Tibial artery (tissue), 4 donors: Measurements from ENCODE around the gene ADPRHL1.

Source experiments
- DNase-seq, 2 donors: peaks; one replicate each; pipeline ENCODE4 v3.0.0-alpha.2; 2019
- H3K27ac ChIP-seq, 2 donors: fragments of 200-600 bp; sonication (generic) in 1 of 2; 1 replicate in 1 of 2; 2 replicates in 1 of 2; pipeline ENCODE4 v1.5.1; 2018 to 2019; ENCODE audit warnings: mild to moderate bottlenecking in 1 of 2
- H3K27me3 ChIP-seq, 2 donors: fragments of 200-600 bp; sonication (generic) in 1 of 2; one replicate each; pipeline versions ENCODE4 v1.5.1 to v1.6.0; 2016 to 2019
- H3K36me3 ChIP-seq, 3 donors: fragments of 200-600 bp; sonication (generic) in 2 of 3; one replicate each; pipeline ENCODE4 v1.5.1; 2016 to 2019; ENCODE audit warnings: mild to moderate bottlenecking in 2 of 3
- H3K4me1 ChIP-seq, 4 donors: fragments of 200-600 bp; sonication (generic) in 2 of 4; 1 replicate in 3 of 4; 2 replicates in 1 of 4; pipeline ENCODE4 v1.5.1; 2016 to 2019
- H3K4me3 ChIP-seq, 2 donors: fragments of 200-600 bp; sonication (generic) in 1 of 2; 1 replicate in 1 of 2; 2 replicates in 1 of 2; pipeline ENCODE4 v1.5.1; 2018 to 2019; ENCODE audit warnings: mild to moderate bottlenecking in 2 of 2
- H3K9me3 ChIP-seq, 3 donors: fragments of 200-600 bp; sonication (generic) in 1 of 3; one replicate each; pipeline ENCODE4 v1.5.1; 2016 to 2019
- intact Hi-C: fragments of 100-400 bp; cut with DNase I; formaldehyde crosslinking; loops from one replicate; pipeline ENCODE4 v1.15.0; 2023; ENCODE audit warnings: low total_unique reads
- TF ChIP-seq, protein P1 (sequence below), 2 experiments: fragments of 200-600 bp in 1 of 2; fragments of 450-650 bp in 1 of 2; IDR thresholded peaks; one replicate each; pipeline ENCODE4 v1.5.1; 2017 to 2019; ENCODE audit warnings: antibody characterized with exemption in 2 of 2, mild to moderate bottlenecking in 1 of 2, moderate library complexity in 1 of 2

Gene ADPRHL1

DNA sequence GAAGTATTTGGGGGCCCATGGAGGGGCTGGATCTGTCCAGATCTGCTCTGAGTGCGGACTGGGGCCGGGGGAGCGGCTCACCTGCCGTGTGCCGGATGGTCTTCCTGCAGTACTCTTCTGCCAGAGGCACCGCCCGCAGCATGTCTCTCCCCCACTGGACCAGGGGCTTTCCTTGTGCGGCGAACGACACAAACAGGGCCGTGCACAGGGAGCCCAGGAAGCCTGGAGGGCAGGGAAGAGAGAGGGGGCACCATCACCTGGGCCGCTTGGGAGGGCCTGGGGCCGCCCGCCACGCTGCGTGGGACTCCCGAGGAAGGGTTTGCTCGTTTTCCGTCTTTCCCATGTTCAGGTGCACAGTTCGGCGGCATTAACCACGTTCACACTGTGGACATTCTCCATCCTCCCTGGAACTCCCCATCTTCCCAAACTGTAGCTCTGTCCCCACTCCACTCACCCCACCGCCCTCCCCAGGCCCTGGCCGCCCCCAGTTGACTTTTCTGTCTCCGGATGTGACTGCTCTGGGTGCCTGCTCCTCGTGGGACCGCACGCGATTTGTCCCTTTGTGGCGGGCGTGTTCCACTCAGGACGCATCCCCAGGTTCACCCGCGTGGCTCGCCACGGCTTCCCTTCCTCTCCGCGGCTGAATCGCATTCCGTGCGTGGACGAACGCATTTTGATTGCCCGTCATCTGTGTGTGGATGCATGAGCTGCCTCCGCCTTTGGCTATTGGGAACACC, 24.2 kb downstream of the ADPRHL1 start:
- Histone ChIP-seq H3K4me1 (no peaks in the 10 kb centered on the region), H3K4me3 (no peak overlapping the region), H3K36me3 (peaks cover 0 to 15% (median 0%) of the 10 kb centered on the region in 3 donors), H3K27me3 (no peaks in the 10 kb centered on the region), H3K27ac (no peak overlapping the region), H3K9me3 (no peaks in the 10 kb centered on the region)
- intact Hi-C loops, result no loop called here
- DNase-seq, result no peak
- TF ChIP-seq, protein P1, sequence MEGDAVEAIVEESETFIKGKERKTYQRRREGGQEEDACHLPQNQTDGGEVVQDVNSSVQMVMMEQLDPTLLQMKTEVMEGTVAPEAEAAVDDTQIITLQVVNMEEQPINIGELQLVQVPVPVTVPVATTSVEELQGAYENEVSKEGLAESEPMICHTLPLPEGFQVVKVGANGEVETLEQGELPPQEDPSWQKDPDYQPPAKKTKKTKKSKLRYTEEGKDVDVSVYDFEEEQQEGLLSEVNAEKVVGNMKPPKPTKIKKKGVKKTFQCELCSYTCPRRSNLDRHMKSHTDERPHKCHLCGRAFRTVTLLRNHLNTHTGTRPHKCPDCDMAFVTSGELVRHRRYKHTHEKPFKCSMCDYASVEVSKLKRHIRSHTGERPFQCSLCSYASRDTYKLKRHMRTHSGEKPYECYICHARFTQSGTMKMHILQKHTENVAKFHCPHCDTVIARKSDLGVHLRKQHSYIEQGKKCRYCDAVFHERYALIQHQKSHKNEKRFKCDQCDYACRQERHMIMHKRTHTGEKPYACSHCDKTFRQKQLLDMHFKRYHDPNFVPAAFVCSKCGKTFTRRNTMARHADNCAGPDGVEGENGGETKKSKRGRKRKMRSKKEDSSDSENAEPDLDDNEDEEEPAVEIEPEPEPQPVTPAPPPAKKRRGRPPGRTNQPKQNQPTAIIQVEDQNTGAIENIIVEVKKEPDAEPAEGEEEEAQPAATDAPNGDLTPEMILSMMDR (IDR thresholded peaks at IDR 0.05), result no peak

DNA sequence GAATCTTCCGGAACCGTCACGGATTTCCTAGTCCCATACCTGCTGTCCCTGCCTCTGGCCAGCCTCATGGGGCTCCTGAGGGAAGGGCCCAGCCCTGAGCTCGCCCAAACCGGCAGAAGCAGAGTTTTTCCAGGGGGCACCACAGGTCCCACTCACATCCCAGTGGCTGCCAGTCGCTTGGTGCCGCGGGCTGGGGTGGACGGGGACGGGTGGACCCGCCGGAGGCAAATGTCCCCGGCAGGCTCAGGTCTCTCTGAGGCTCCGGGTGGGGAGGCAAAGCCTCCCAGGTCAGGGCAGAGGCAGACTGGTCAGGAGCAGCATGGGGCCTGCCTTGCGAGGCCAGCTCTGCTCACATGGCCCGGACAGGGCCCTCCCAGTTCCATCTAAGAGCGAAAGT, 24.8 kb downstream of the ADPRHL1 start:
- Histone ChIP-seq H3K4me3 (no peak overlapping the region), H3K27me3 (no peaks in the 10 kb centered on the region), H3K4me1 (no peaks in the 10 kb centered on the region), H3K36me3 (peaks cover 0 to 15% (median 0%) of the 10 kb centered on the region in 3 donors), H3K27ac (no peak overlapping the region), H3K9me3 (no peaks in the 10 kb centered on the region)
- DNase-seq, result no peak
- intact Hi-C loops, result no loop called here
- TF ChIP-seq, protein P1 (IDR thresholded peaks at IDR 0.05), result no peak

- intact Hi-C loops, result no loop called here
- Histone ChIP-seq H3K27me3 (no peaks in the 10 kb centered on the region), H3K9me3 (no peaks in the 10 kb centered on the region), H3K4me1 (no peaks in the 10 kb centered on the region), H3K4me3 (no peak overlapping the region), H3K36me3 (peaks cover 0 to 11% (median 0%) of the 10 kb centered on the region in 3 donors), H3K27ac (no peak overlapping the region)
- TF ChIP-seq, protein P1 (IDR thresholded peaks at IDR 0.05), result no peak
- no peak for DNase-seq
Measured at GRCh38 chr13:113427562-113428468, 25.5 kb downstream of the ADPRHL1 start.

DNA sequence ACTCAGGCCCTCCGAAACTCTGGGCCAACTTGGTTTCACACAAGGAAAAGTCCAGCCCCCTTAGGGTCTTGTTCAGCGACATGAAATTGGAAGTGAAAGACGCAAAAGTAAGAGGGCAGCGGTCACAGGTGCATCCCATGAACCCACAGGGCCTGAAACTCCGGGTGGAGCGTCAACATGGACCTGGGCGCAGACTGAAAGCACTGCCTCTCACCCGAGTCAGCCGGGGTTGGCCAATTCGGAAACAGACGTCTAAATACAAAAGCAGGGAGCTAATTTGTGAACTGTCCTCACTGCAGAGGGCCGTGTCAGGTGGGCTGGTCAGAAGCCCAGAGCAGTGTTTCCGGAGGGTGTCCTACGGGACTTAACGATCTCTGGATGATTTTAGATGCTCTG, 26.7 kb downstream of the ADPRHL1 start:
- TF ChIP-seq, protein P1 (IDR thresholded peaks at IDR 0.05), result no peak
- intact Hi-C loops, result no loop called here
- peaks cover 0 to 7% (median 0%) of the 10 kb centered on the region in 3 donors for H3K36me3 ChIP-seq

DNA sequence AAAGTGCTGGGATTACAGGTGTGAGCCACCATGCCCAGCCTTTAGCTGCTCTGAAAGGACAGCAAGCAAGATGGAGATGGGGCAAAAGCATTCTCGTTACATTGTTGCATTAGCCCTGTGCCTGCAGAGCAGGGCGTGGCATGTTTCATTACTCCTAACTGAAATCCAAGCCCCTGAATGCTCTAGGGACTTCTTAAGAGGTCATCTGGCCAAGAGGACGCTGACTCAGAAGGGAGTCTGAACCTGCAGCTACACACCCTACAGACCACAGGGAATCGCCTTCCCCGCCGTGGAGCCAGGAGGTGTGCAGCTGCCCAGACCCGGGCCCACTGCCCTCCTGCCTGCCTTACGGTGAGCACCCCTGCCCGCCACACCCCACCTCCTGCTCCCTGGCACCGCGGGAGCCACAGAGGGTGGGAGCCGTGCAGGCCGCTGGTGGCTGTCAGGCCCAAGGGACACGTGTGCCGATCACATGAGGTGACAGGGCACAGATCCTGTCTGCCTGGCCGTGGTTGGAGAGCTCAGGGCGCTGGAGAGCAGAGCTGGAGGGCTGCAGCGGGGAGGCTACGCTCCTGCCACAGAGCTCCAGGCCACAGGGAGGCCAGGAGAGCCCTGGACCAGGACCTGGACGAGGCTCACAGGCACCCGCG, 27.2 kb downstream of the ADPRHL1 start:
- TF ChIP-seq, protein P1 (IDR thresholded peaks at IDR 0.05), result no peak
- no peaks in the 10 kb centered on the region for H3K9me3 ChIP-seq
- peaks cover 0 to 4% (median 0%) of the 10 kb centered on the region in 3 donors for H3K36me3 ChIP-seq
- H3K27ac ChIP-seq, result no peak overlapping the region
- no peak overlapping the region for H3K4me3 ChIP-seq
- H3K27me3 ChIP-seq, result no peaks in the 10 kb centered on the region
- H3K4me1 ChIP-seq, result peaks cover 0 to 17% (median 12%) of the 10 kb centered on the region in 4 donors
- intact Hi-C loops, result no loop called here
- DNase-seq, result no peak

More for the DNA sequence above, 26.7 kb downstream of the ADPRHL1 start:
- H3K27me3 ChIP-seq, result no peaks in the 10 kb centered on the region
- no peak for DNase-seq
- no peaks in the 10 kb centered on the region for H3K9me3 ChIP-seq
- no peak overlapping the region for H3K4me3 ChIP-seq
- peaks cover 0 to 12% (median 7%) of the 10 kb centered on the region in 4 donors for H3K4me1 ChIP-seq
- no peak overlapping the region for H3K27ac ChIP-seq
